Left lung (tissue), 10 donors: ENCODE measurements around the gene SLC39A8. TPM values are rescaled to one million over a fixed set of nuclear protein-coding genes. Genes with fewer than 3 reads are reported as not detected.

ENCODE experiments used
- ATAC-seq: fragments of 200-7000 bp; cut with Tn5 transposase; one replicate; pipeline ENCODE4 v1.9.1; 2020; ENCODE audit warnings: moderate library complexity
- DNase-seq, 4 donors: peaks; one replicate each; pipeline ENCODE4 v3.0.0-alpha.2; 2013 to 2020
- H3K27ac ChIP-seq, 2 donors: fragments of 200-600 bp; sonication (generic) in 1 of 2; one replicate each; pipeline versions ENCODE4 v1.5.0 to v1.8.0; 2020 to 2021
- H3K27me3 ChIP-seq, 2 donors: fragments of 200-600 bp; sonication (generic) in 1 of 2; one replicate each; pipeline versions ENCODE4 v1.5.0 to v1.8.0; 2020 to 2021
- H3K36me3 ChIP-seq, 2 donors: fragments of 200-600 bp; sonication (generic) in 1 of 2; one replicate each; pipeline versions ENCODE4 v1.5.0 to v1.8.0; 2020 to 2021
- H3K4me1 ChIP-seq, 2 donors: fragments of 200-600 bp; one replicate each; pipeline ENCODE4 v1.8.0; 2021
- H3K4me3 ChIP-seq, 2 donors: fragments of 200-600 bp; sonication (generic) in 1 of 2; one replicate each; pipeline versions ENCODE4 v1.5.0 to v1.8.0; 2020 to 2021; ENCODE audit warnings: mild to moderate bottlenecking in 1 of 2
- H3K9me3 ChIP-seq, 2 donors: fragments of 200-600 bp; sonication (generic) in 1 of 2; one replicate each; pipeline versions ENCODE4 v1.5.0 to v1.8.0; 2020 to 2021
- intact Hi-C, 2 donors: fragments of 100-400 bp; cut with DNase I; formaldehyde crosslinking; loops; one replicate each; pipeline versions ENCODE4 v1.11.2 to v1.14.2; 2022
- polyA plus RNA-seq, 6 donors: library from polyadenylated mRNA; unstranded; fragments of 120-200 nt; gene quantifications; one replicate each; pipeline ENCODE4 v1.2.1, GENCODE V29; 2013; ENCODE audit not compliant: insufficient read length in 6 of 6
- total RNA-seq, 2 donors: library from RNA; stranded (reverse); fragmentation: NEBNext Ultra II Directional; extraction: Animal tissue kit (Norgen Biotek cat#: 25700); gene quantifications; one replicate each; pipeline ENCODE4 v1.2.1, GENCODE V29; 2021
- TF ChIP-seq, protein P1 (sequence below), 2 donors: fragments of 200-600 bp; sonication (generic) in 1 of 2; IDR thresholded peaks; one replicate each; pipeline versions ENCODE4 v1.5.0 to v1.8.0; 2021; ENCODE audit warnings: antibody characterized with exemption in 2 of 2
- donor health status: DM: no; HTN: yes; CAD: no.
- donor health status: DM: no; HTN: no; CAD: no.

Gene SLC39A8
- total and polyA plus RNA-seq, 8 donors, result 4.5 to 318 (median 7.1) TPM

DNA sequence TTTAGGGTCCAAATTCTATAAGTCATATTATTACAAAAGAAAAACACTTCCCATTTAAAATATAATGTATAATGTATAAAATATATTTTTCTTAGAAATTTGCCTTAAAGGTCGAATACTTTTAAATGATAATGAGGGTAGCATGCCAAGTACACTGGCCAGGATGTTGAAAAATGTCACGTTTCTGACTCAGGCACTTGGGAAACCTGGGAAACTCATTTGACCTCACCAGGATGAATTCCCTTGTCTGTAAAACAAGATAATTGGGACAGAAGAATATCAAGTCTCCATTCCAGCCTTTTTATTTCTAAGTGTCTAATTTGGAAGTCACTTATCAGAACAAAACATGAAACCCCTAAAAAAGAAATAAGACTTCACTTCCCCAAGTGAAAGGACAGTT is 3.4 kb upstream of the SLC39A8 start:
- peaks cover 4 to 7% of the 10 kb centered on the region in 2 donors for H3K4me1 ChIP-seq

GRCh38 chr4:102345795-102346100 is 466 bp upstream of the SLC39A8 start:
- Histone ChIP-seq H3K27ac (peak overlapping the region; percentile 88 to 90), H3K9me3 (no peaks in the 10 kb centered on the region), H3K27me3 (no peaks in the 10 kb centered on the region), H3K36me3 (no peaks in the 10 kb centered on the region), H3K4me1 (peaks cover 8 to 26% of the 10 kb centered on the region in 2 donors), H3K4me3 (peak overlapping the region; percentile 68 to 69)
- DNase-seq (no peak), ATAC-seq (peak; percentile 1)
- intact Hi-C loops, result no loop called here
- TF ChIP-seq, protein P1, sequence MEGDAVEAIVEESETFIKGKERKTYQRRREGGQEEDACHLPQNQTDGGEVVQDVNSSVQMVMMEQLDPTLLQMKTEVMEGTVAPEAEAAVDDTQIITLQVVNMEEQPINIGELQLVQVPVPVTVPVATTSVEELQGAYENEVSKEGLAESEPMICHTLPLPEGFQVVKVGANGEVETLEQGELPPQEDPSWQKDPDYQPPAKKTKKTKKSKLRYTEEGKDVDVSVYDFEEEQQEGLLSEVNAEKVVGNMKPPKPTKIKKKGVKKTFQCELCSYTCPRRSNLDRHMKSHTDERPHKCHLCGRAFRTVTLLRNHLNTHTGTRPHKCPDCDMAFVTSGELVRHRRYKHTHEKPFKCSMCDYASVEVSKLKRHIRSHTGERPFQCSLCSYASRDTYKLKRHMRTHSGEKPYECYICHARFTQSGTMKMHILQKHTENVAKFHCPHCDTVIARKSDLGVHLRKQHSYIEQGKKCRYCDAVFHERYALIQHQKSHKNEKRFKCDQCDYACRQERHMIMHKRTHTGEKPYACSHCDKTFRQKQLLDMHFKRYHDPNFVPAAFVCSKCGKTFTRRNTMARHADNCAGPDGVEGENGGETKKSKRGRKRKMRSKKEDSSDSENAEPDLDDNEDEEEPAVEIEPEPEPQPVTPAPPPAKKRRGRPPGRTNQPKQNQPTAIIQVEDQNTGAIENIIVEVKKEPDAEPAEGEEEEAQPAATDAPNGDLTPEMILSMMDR (IDR thresholded peaks at IDR 0.05), result no peak

More for the DNA sequence above, 3.4 kb upstream of the SLC39A8 start:
- no peaks in the 10 kb centered on the region for H3K36me3 ChIP-seq
- intact Hi-C loops, result no loop called here
- H3K27ac ChIP-seq, result no peak overlapping the region
- no peak for DNase-seq
- no peak for ATAC-seq
- no peaks in the 10 kb centered on the region for H3K27me3 ChIP-seq
- TF ChIP-seq, protein P1 (IDR thresholded peaks at IDR 0.05), result no peak
- no peaks in the 10 kb centered on the region for H3K9me3 ChIP-seq
- H3K4me3 ChIP-seq, result no peak overlapping the region

- intact Hi-C loops, result no loop called here
- Histone ChIP-seq H3K27me3 (no peaks in the 10 kb centered on the region), H3K9me3 (no peaks in the 10 kb centered on the region), H3K36me3 (no peaks in the 10 kb centered on the region), H3K27ac (peak overlapping the region; percentile 88 to 90), H3K4me3 (peak overlapping the region; percentile 68 to 69), H3K4me1 (peaks cover 8 to 38% of the 10 kb centered on the region in 2 donors)
- DNase-seq, result peak; percentile 52 to 96 (median 70)
- TF ChIP-seq, protein P1 (IDR thresholded peaks at IDR 0.05), result no peak
- ATAC-seq, result peak; percentile 75
Observed at GRCh38 chr4:102344520-102344953, 745 bp downstream of the SLC39A8 start.

DNA sequence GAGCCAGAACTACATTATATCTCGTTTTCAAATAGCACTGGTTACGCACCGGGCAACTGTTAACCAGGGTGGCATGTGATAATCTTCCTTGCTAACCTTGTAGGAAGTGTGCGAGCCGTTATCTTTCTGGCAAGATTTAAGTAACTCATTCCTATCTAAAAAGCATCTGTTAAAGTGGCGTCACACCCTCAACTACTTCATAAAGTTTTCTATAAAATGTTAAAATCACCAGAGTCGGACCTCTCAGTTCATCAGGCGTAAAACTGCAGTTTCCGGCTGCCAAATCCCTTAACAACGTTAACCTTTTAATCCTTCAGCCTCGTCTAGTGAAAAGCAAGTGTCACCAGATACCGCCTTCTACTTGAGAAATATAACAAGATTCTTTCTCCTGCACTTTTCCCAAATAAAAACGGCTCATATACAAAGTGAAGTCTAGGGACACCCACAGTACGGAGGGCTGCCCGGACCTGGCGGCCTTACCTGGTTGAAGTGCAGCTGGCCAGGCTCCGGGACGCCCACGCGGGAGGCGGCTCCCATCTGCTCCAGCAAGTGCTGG is 1.2 kb downstream of the SLC39A8 start:
- Histone ChIP-seq H3K27me3 (no peaks in the 10 kb centered on the region), H3K27ac (peak overlapping the region; percentile 88 to 90), H3K36me3 (peaks cover 0 to 4% of the 10 kb centered on the region in 2 donors), H3K4me1 (peaks cover 8 to 43% of the 10 kb centered on the region in 2 donors), H3K4me3 (peak overlapping the region; percentile 68 to 69), H3K9me3 (no peaks in the 10 kb centered on the region)
- TF ChIP-seq, protein P1 (IDR thresholded peaks at IDR 0.05), result no peak
- ATAC-seq (peak; percentile 57), DNase-seq (peak in 1 of 4 donors; percentile 19)
- intact Hi-C loops, result no loop called here

- Histone ChIP-seq H3K4me1 (peaks cover 8 to 51% of the 10 kb centered on the region in 2 donors), H3K27me3 (no peaks in the 10 kb centered on the region), H3K27ac (peak overlapping the region; percentile 24 to 90), H3K4me3 (peak overlapping the region in 1 of 2 donors; percentile 69), H3K9me3 (no peaks in the 10 kb centered on the region), H3K36me3 (peaks cover 0 to 18% of the 10 kb centered on the region in 2 donors)
- DNase-seq (no peak), ATAC-seq (no peak)
- TF ChIP-seq, protein P1 (IDR thresholded peaks at IDR 0.05), result no peak
- intact Hi-C loops, result no loop called here
Observed at GRCh38 chr4:102342404-102343074, 2.7 kb downstream of the SLC39A8 start.
